Heart right ventricle (tissue), 16 donors: ENCODE measurements around the gene YIF1A. TPM values are rescaled to one million over a fixed set of nuclear protein-coding genes. Genes with fewer than 3 reads are reported as not detected.
A peak's percentile ranks its signal among the peaks of the same experiment; 100 is the strongest.

Experiments
- ATAC-seq, 8 donors: fragments of 200-7000 bp; cut with Tn5 transposase; one replicate each; pipeline ENCODE4 v1.9.1; 2020; ENCODE audit warnings: mild to moderate bottlenecking in 8 of 8, moderate library complexity in 8 of 8, moderate number of reproducible peaks in 1 of 8
- DNase-seq, 2 donors: peaks; one replicate each; pipeline ENCODE4 v3.0.0-alpha.2; 2020
- H3K27ac ChIP-seq, 10 donors: fragments of 200-600 bp; sonication (generic) in 2 of 10; one replicate each; pipeline versions ENCODE4 v1.5.0 to v1.8.0; 2020 to 2022; ENCODE audit warnings: mild to moderate bottlenecking in 3 of 10
- H3K27me3 ChIP-seq, 7 donors: fragments of 200-600 bp; one replicate each; pipeline ENCODE4 v1.8.0; 2021 to 2022; ENCODE audit warnings: mild to moderate bottlenecking in 2 of 7
- H3K36me3 ChIP-seq, 9 donors: fragments of 200-600 bp; sonication (generic) in 1 of 9; one replicate each; pipeline versions ENCODE4 v1.5.0 to v1.8.0; 2020 to 2022; ENCODE audit warnings: mild to moderate bottlenecking in 2 of 9
- H3K4me1 ChIP-seq, 9 donors: fragments of 200-600 bp; sonication (generic) in 1 of 9; one replicate each; pipeline versions ENCODE4 v1.5.0 to v1.8.0; 2020 to 2022; ENCODE audit warnings: mild to moderate bottlenecking in 4 of 9
- H3K4me3 ChIP-seq, 10 donors: fragments of 200-600 bp; sonication (generic) in 2 of 10; one replicate each; pipeline versions ENCODE4 v1.5.0 to v1.8.0; 2020 to 2022; ENCODE audit warnings: mild to moderate bottlenecking in 7 of 10, moderate library complexity in 2 of 10
- H3K9me3 ChIP-seq, 11 donors: fragments of 200-600 bp in 10 of 11; sonication (generic) in 2 of 11; one replicate each; pipeline versions ENCODE4 v1.5.0 to v1.8.0; 2013 to 2022; ENCODE audit warnings: mild to moderate bottlenecking in 2 of 11, control low read depth in 1 of 11, moderate library complexity in 1 of 11
- CTCF ChIP-seq, 9 donors: fragments of 200-600 bp; sonication (generic) in 2 of 9; IDR thresholded peaks; one replicate each; pipeline versions ENCODE4 v1.5.0 to v1.8.0; 2021 to 2022; ENCODE audit warnings: antibody characterized with exemption in 9 of 9, mild to moderate bottlenecking in 5 of 9, moderate library complexity in 1 of 9
- WGBS, 2 donors: extraction: QIAGEN DNeasy Blood & Tissue Kit; methylation state at CpG; one replicate each; pipeline ENCODE4 v1.1.7; 2013; ENCODE audit warnings: inconsistent platforms in 1 of 2; 5-methylcytosine and 5-hydroxymethylcytosine counted together
- intact Hi-C, 10 donors: fragments of 100-400 bp; cut with DNase I; formaldehyde crosslinking; loops; one replicate each; pipeline versions ENCODE4 v1.11.1 to v1.14.2; 2022
- polyA plus RNA-seq, 2 donors: library from polyadenylated mRNA; stranded (reverse); fragments of 200-250 nt; gene quantifications; one replicate each; pipeline ENCODE4 v1.2.3, GENCODE V29; 2013
- total RNA-seq, 10 donors: library from RNA; stranded (reverse); fragmentation: NEBNext Ultra II Directional in 3 of 10; extraction: Animal tissue kit (Norgen Biotek cat#: 25700) in 3 of 10; gene quantifications; one replicate each; pipeline versions ENCODE4 v1.2.1 to v1.2.4, GENCODE V29; 2021 to 2023
- donor health status: Arrhythmogenic right ventricular cardiomyopathy.
- donor health status: ischemic (EF 13 %, LVEDD 7.1; RV severe dilation, severe dysfunction).
- donor health status: healthy with polysubstance abuse.
- donor health status: DM: no; HTN: yes; CAD: no.
- donor health status: DM: no; HTN: no; CAD: no.
- donor health status: ischemic (EF 25% LVEDD 6.9; RV normal size, moderate dysfunction).
- donor health status: ischemic (EF 25% LVEDD 5.7; RV mildly dilated, moderate dysfunction).
- donor health status: healthy.
- donor health status: DM: yes; HTN: yes; CAD: no.
- donor health status: Ischemic cardiomyopathy.
- donor health status: ischemic (EF 35%, LVEDD 5.7; RV mildly dilated, moderate dysfunction).
- donor health status: nonischemic (EF 11% LVEDD 7.7; RV severe dilation, severe dysfunction).
- donor health status: DM: yes; HTN: yes; CAD: no.
- donor health status: PGD.
- donor health status: ischemic (EF 29% LVEDD 5.4; RV normal size, mild dysfunction).
- donor health status: nonischemic (EF 23%, LVEDD 6.1; RV moderate dilation, normal function).

Gene YIF1A
- total and polyA plus RNA-seq, 12 donors, result 38.3 to 168 (median 54.6) TPM

GRCh38 chr11:66317723-66318599 lies 29.0 kb upstream of the YIF1A start:
- TF ChIP-seq CTCF (IDR thresholded peaks at IDR 0.05), result no peak
- Histone ChIP-seq H3K27ac (peak overlapping the region; percentile 77 to 92 (median 86)), H3K36me3 (no peaks in the 10 kb centered on the region), H3K9me3 (no peaks in the 10 kb centered on the region), H3K4me1 (peaks cover 15 to 62% (median 34%) of the 10 kb centered on the region in 9 donors), H3K27me3 (peaks cover 0 to 6% (median 0%) of the 10 kb centered on the region in 7 donors), H3K4me3 (peak overlapping the region in 6 of 10 donors; percentile 54 to 76 (median 62))
- intact Hi-C loops, result loop anchor here in 1 of 10 donors (10.0 kb wide), 1 partner anchor 67 kb away; no protein-coding TSS in a partner anchor
- ATAC-seq, result peak in 7 of 8 donors; percentile 4 to 43 (median 14)
- 38 to 39% methylated on average over 16 of the region's 16 CpGs for WGBS, 2 donors
- DNase-seq, result peak in 1 of 2 donors; percentile 63

- Histone ChIP-seq H3K36me3 (no peaks in the 10 kb centered on the region), H3K9me3 (no peaks in the 10 kb centered on the region), H3K27me3 (peaks cover 0 to 6% (median 0%) of the 10 kb centered on the region in 7 donors), H3K4me3 (peak overlapping the region in 9 of 10 donors; percentile 46 to 76 (median 60)), H3K27ac (peak overlapping the region; percentile 77 to 92 (median 86)), H3K4me1 (peaks cover 15 to 61% (median 36%) of the 10 kb centered on the region in 9 donors)
- intact Hi-C loops, result loop anchor here in 1 of 10 donors (10.0 kb wide), 1 partner anchor 67 kb away; no protein-coding TSS in a partner anchor
- TF ChIP-seq CTCF (IDR thresholded peaks at IDR 0.05), result no peak
- peak; percentile 6 to 36 (median 24) for ATAC-seq
- 1 to 6% methylated on average over 14 of the region's 14 CpGs for WGBS, 2 donors
- peak; percentile 62 to 73 for DNase-seq
Measured at GRCh38 chr11:66317322-66317722, 28.4 kb upstream of the YIF1A start.

- H3K4me1 ChIP-seq, result peaks cover 15 to 56% (median 41%) of the 10 kb centered on the region in 9 donors
Measured at GRCh38 chr11:66316849-66317251, 27.9 kb upstream of the YIF1A start, which contains the start of gene CD248. Gene CD248, minus strand, starts transcription at chr11:66317044. Its CDS starts 17 bp downstream, at chr11:66317027.

More at GRCh38 chr11:66316849-66317251, 27.9 kb upstream of the YIF1A start, which contains the start of gene CD248:
- H3K27ac ChIP-seq, result peak within 1 kb of the TSS; percentile 77 to 92 (median 86)
- 1 to 6% methylated on average over 27 to 29 of the region's 29 CpGs for WGBS, 2 donors
- ATAC-seq (peak; percentile 26 to 66 (median 54)), DNase-seq (peak; percentile 85 to 89)
- H3K4me3 ChIP-seq, result peak within 1 kb of the TSS; percentile 25 to 76 (median 60)
- no peak for TF ChIP-seq CTCF (IDR thresholded peaks at IDR 0.05)
- no peaks in the 10 kb centered on the region for H3K36me3 ChIP-seq
- H3K9me3 ChIP-seq, result no peaks in the 10 kb centered on the region
- intact Hi-C loops, result loop anchor here in 1 of 10 donors (10.0 kb wide), 1 partner anchor 68 kb away; no protein-coding TSS in a partner anchor
- H3K27me3 ChIP-seq, result peaks cover 0 to 6% (median 0%) of the 10 kb centered on the region in 7 donors
